Smooth muscle cell (in vitro differentiated cells): ENCODE data around the gene ZNF484. TPM values are rescaled to one million over a fixed set of nuclear protein-coding genes. Genes with fewer than 3 reads are reported as not detected.
"Not testable (repeated sequence)": the region's sequence is repeated elsewhere in the genome, so short reads cannot be mapped to it uniquely, and the experiment has no call there.

Experiments
- DNase-seq: peaks from one replicate; lab custom pipeline; 2025; ENCODE audit not compliant: unreplicated experiment; lab: John Stamatoyannopoulos, UW
- H2AFZ ChIP-seq: fragments of 200-600 bp; sonication (generic); 2 replicates; pipeline ENCODE4 v1.6.0; 2016; ENCODE audit warnings: antibody characterized with exemption, low read depth, mild to moderate bottlenecking
- H3F3A ChIP-seq: fragments of 200-600 bp; sonication (generic); 2 replicates; pipeline ENCODE4 v1.6.0; 2017; ENCODE audit warnings: antibody characterized with exemption, low read depth
- H3K27ac ChIP-seq: fragments of 200-600 bp; sonication (generic); 2 replicates; pipeline ENCODE4 v1.5.1; 2016; ENCODE audit warnings: low read depth, mild to moderate bottlenecking
- H3K27me3 ChIP-seq: fragments of 200-600 bp; sonication (generic); 2 replicates; pipeline ENCODE4 v1.6.1; 2016; ENCODE audit warnings: low read depth, mild to moderate bottlenecking
- H3K36me3 ChIP-seq: fragments of 200-600 bp; sonication (generic); 2 replicates; pipeline ENCODE4 v1.5.1; 2016; ENCODE audit warnings: low read depth
- H3K4me1 ChIP-seq: fragments of 200-600 bp; sonication (generic); 2 replicates; pipeline ENCODE4 v1.5.1; 2016; ENCODE audit warnings: low read depth
- H3K4me2 ChIP-seq: fragments of 200-600 bp; sonication (generic); 2 replicates; pipeline ENCODE4 v1.6.0; 2016; ENCODE audit warnings: mild to moderate bottlenecking
- H3K4me3 ChIP-seq: fragments of 200-600 bp; sonication (generic); 2 replicates; pipeline ENCODE4 v1.5.1; 2016; ENCODE audit warnings: mild to moderate bottlenecking
- H3K79me2 ChIP-seq: fragments of 200-600 bp; sonication (generic); 2 replicates; pipeline ENCODE4 v1.6.0; 2016; ENCODE audit warnings: low read depth, mild to moderate bottlenecking
- H3K9ac ChIP-seq: fragments of 200-600 bp; sonication (generic); 2 replicates; pipeline ENCODE4 v1.6.0; 2016; ENCODE audit warnings: low read depth
- H3K9me3 ChIP-seq: fragments of 200-600 bp; sonication (generic); replicated peaks from 2 replicates; pipeline ENCODE4 v1.5.1; 2016; ENCODE audit warnings: low read depth
- H4K20me1 ChIP-seq: fragments of 200-600 bp; sonication (generic); 2 replicates; pipeline ENCODE4 v1.6.0; 2016; ENCODE audit warnings: low read depth
- CTCF ChIP-seq: fragments of 200-600 bp; sonication (generic); IDR thresholded peaks from 2 replicates; pipeline ENCODE4 v1.5.1; 2017; ENCODE audit warnings: borderline replicate concordance, mild to moderate bottlenecking, antibody characterized with exemption; ENCODE audit not compliant: insufficient read depth, poor library complexity, severe bottlenecking
- WGBS: methylation state at CpG from one replicate; pipeline ENCODE4 v1.1.7; 2016; ENCODE audit warnings: low lambda C conversion rate; 5-methylcytosine and 5-hydroxymethylcytosine counted together
- polyA plus RNA-seq: library from polyadenylated mRNA; unstranded; fragments of >200 nt; fragmentation: Nextera tagmentation; extraction: Ambion mirVana; gene quantifications from 2 replicates; pipeline ENCODE4 v1.2.1, GENCODE V29; 2016
- total RNA-seq: library from RNA; depleted of rRNA; stranded (reverse); fragments of >200 nt; gene quantifications from 2 replicates; pipeline ENCODE4 v1.2.3, GENCODE V29; 2014

Gene ZNF484
- total and polyA plus RNA-seq, 2 experiments from 2014 or later, result 2.3 to 12.9 TPM

GRCh38 chr9:92820964-92821363 lies 56.9 kb downstream of the ZNF484 start:
- no peak for DNase-seq
- H2AFZ ChIP-seq, result no peak overlapping the region
- no peak overlapping the region for H3K9ac ChIP-seq
- TF ChIP-seq CTCF, result no peak
- no peak overlapping the region for H3K4me3 ChIP-seq
- 85% methylated on average over 3 of the region's 3 CpGs for WGBS
- no peaks in the 10 kb centered on the region for H3F3A ChIP-seq
- H3K79me2 ChIP-seq, result no peaks in the 10 kb centered on the region
- H4K20me1 ChIP-seq, result no peaks in the 10 kb centered on the region
- H3K4me1 ChIP-seq, result no peaks in the 10 kb centered on the region
- no peaks in the 10 kb centered on the region for H3K9me3 ChIP-seq
- no peaks in the 10 kb centered on the region for H3K36me3 ChIP-seq
- no peak overlapping the region for H3K27ac ChIP-seq
- H3K27me3 ChIP-seq, result peaks cover 42% of the 10 kb centered on the region
- no peak overlapping the region for H3K4me2 ChIP-seq

- WGBS, result 73% methylated on average over 1 of the region's 1 CpG
- H3K4me3 ChIP-seq, H3K4me1 ChIP-seq, DNase-seq, H3K79me2 ChIP-seq, H3K36me3 ChIP-seq, H2AFZ ChIP-seq, H3F3A ChIP-seq, H3K9me3 ChIP-seq, H3K27ac ChIP-seq, H3K4me2 ChIP-seq, H3K9ac ChIP-seq, H4K20me1 ChIP-seq: not testable (repeated sequence)
- H3K27me3 ChIP-seq, result peaks cover 52% of the 10 kb centered on the region
These were observed 57.9 kb downstream of the ZNF484 start for GRCh38 chr9:92819898-92820297.

- 15% methylated on average over 20 of the region's 34 CpGs for WGBS
- H4K20me1 ChIP-seq, H3F3A ChIP-seq, H3K36me3 ChIP-seq, DNase-seq, H3K79me2 ChIP-seq, H3K9ac ChIP-seq, H3K27ac ChIP-seq, H3K9me3 ChIP-seq, H2AFZ ChIP-seq: not testable (repeated sequence)
- H3K4me1 ChIP-seq, result peaks cover 14% of the 10 kb centered on the region
- peaks cover 100% of the 10 kb centered on the region for H3K27me3 ChIP-seq
- peak overlapping the region; percentile 84 for H3K4me2 ChIP-seq
- peak overlapping the region; percentile 39 for H3K4me3 ChIP-seq
These were observed 68.1 kb downstream of the ZNF484 start for GRCh38 chr9:92809629-92810326.

- H2AFZ ChIP-seq, result no peak overlapping the region
- WGBS, result 2% methylated on average over 57 of the region's 60 CpGs
- H3K79me2 ChIP-seq, result no peaks in the 10 kb centered on the region
- peak; percentile 29 for TF ChIP-seq CTCF
- no peak overlapping the region for H3K9ac ChIP-seq
- H3K4me3 ChIP-seq, result peak overlapping the region; percentile 39
- no peaks in the 10 kb centered on the region for H3K36me3 ChIP-seq
- H4K20me1 ChIP-seq, result peaks cover 4% of the 10 kb centered on the region
- no peak overlapping the region for H3K27ac ChIP-seq
- peak; percentile 41 for DNase-seq
- H3K4me2 ChIP-seq, result peak overlapping the region; percentile 84
- no peaks in the 10 kb centered on the region for H3F3A ChIP-seq
- H3K4me1 ChIP-seq, result peaks cover 14% of the 10 kb centered on the region
- no peaks in the 10 kb centered on the region for H3K9me3 ChIP-seq
- peaks cover 95% of the 10 kb centered on the region for H3K27me3 ChIP-seq
These were observed 68.9 kb downstream of the ZNF484 start for GRCh38 chr9:92808726-92809451.
